Stimulated activated CD4-positive, alpha-beta T cell treated with anti-CD3 and anti-CD28 coated beads, TNF-alpha, amount 100 ng/mL, for 4 hours (primary cell): ENCODE results near the gene IQSEC1.

Source experiments
- DNase-seq, 3 experiments: peaks; one replicate each; pipeline ENCODE4 v3.0.0-alpha.2; 2020; ENCODE audit warnings: low read depth in 3 of 3

IQSEC1 gene

GRCh38 chr3:13028010-13028821 is 45.0 kb downstream of the IQSEC1 start:
- DNase-seq: no peak

- DNase-seq: no peak
Measured at GRCh38 chr3:13027154-13027553, 46.1 kb downstream of the IQSEC1 start.

- no peak for DNase-seq
Measured at GRCh38 chr3:13026534-13026933, 46.7 kb downstream of the IQSEC1 start.

- DNase-seq: no peak
Measured at GRCh38 chr3:13025778-13026518, 47.3 kb downstream of the IQSEC1 start.

GRCh38 chr3:13025090-13025489 is 48.1 kb downstream of the IQSEC1 start:
- DNase-seq: no peak

GRCh38 chr3:13024765-13025065 is 48.5 kb downstream of the IQSEC1 start:
- DNase-seq: no peak

- DNase-seq: no peak
Measured at GRCh38 chr3:13023971-13024764, 49.1 kb downstream of the IQSEC1 start.

- DNase-seq: no peak
Measured at GRCh38 chr3:13023235-13023970, 49.8 kb downstream of the IQSEC1 start.

GRCh38 chr3:13022348-13023234 is 50.6 kb downstream of the IQSEC1 start:
- no peak for DNase-seq

GRCh38 chr3:13021141-13022114 is 51.8 kb downstream of the IQSEC1 start:
- no peak for DNase-seq

- no peak for DNase-seq
Measured at GRCh38 chr3:13020159-13020750, 53.0 kb downstream of the IQSEC1 start.

GRCh38 chr3:13019243-13020095 is 53.8 kb downstream of the IQSEC1 start:
- DNase-seq: no peak

- no peak for DNase-seq
Measured at GRCh38 chr3:13018561-13019242, 54.5 kb downstream of the IQSEC1 start.

- DNase-seq: no peak
Measured at GRCh38 chr3:13018043-13018451, 55.2 kb downstream of the IQSEC1 start.

- no peak for DNase-seq
Measured at GRCh38 chr3:13017361-13018042, 55.7 kb downstream of the IQSEC1 start.

- no peak for DNase-seq
Measured at GRCh38 chr3:13016721-13017255, 56.4 kb downstream of the IQSEC1 start.
